SK-N-SH (cell line): ENCODE data around the gene RFT1. TPM values are rescaled to one million over a fixed set of nuclear protein-coding genes. Genes with fewer than 3 reads are reported as not detected.

ENCODE experiments used
- CTCF ChIA-PET: fragments of 300-600, 350-600 bp; formaldehyde crosslinking; extraction: SDS; loops from one replicate; lab custom pipeline; 2021; lab: Yijun Ruan, JAX
- POLR2A ChIA-PET: fragments of 350-600 bp; sonication (Branson Sonifier 250); formaldehyde crosslinking; extraction: SDS; loops from one replicate; lab custom pipeline; 2020; ENCODE audit warnings: antibody characterized with exemption, inconsistent platforms; lab: Yijun Ruan, JAX
- DNase-seq: peaks from one replicate; pipeline ENCODE4 v3.0.0; 2012
- H2AFZ ChIP-seq: fragments of 200-600 bp; sonication (generic); 2 replicates; pipeline ENCODE4 v1.8.1; 2016; ENCODE audit warnings: antibody characterized with exemption, mild to moderate bottlenecking, low read depth
- H3F3A ChIP-seq: fragments of 200-600 bp; sonication (generic); replicated peaks from 2 replicates; pipeline ENCODE3; 2016; ENCODE audit warnings: antibody characterized with exemption, mild to moderate bottlenecking; ENCODE audit not compliant: insufficient read depth
- H3K27ac ChIP-seq, 2 experiments: fragments of 200-500 bp in 1 of 2; fragments of 200-600 bp in 1 of 2; sonication (Bioruptor generic) in 1 of 2; sonication (generic), shearing (Covaris generic) in 1 of 2; 2 replicates each; pipeline versions ENCODE4 v1.5.1 to v1.6.1; 2014 to 2016; ENCODE audit warnings: low read depth in 2 of 2, inconsistent platforms in 1 of 2, low read length in 1 of 2, mild to moderate bottlenecking in 1 of 2, mixed read lengths in 1 of 2
- H3K27me3 ChIP-seq: fragments of 200-600 bp; sonication (generic), shearing (Covaris generic); 2 replicates; pipeline ENCODE4 v1.6.1; 2016; ENCODE audit warnings: mixed run types; ENCODE audit not compliant: insufficient read depth
- H3K36me3 ChIP-seq, 2 experiments: fragments of 200-500 bp in 1 of 2; fragments of 200-600 bp in 1 of 2; sonication (Bioruptor generic) in 1 of 2; sonication (generic) in 1 of 2; replicated peaks in 1 of 2; 2 replicates each; pipeline versions ENCODE3 to v1.5.1; 2014 to 2016; ENCODE audit warnings: low read length in 1 of 2, mild to moderate bottlenecking in 1 of 2; ENCODE audit not compliant: insufficient read depth in 2 of 2, control insufficient read depth in 1 of 2
- H3K4me1 ChIP-seq, 2 experiments: fragments of 200-500 bp in 1 of 2; fragments of 200-600 bp in 1 of 2; sonication (Bioruptor generic) in 1 of 2; sonication (generic), shearing (Covaris generic) in 1 of 2; 2 replicates each; pipeline versions ENCODE4 v1.5.1 to v1.6.1; 2014 to 2016; ENCODE audit warnings: low read depth in 1 of 2, low read length in 1 of 2, mixed run types in 1 of 2; ENCODE audit not compliant: insufficient read depth in 2 of 2, control insufficient read depth in 1 of 2
- H3K4me2 ChIP-seq: fragments of 200-600 bp; sonication (generic), shearing (Covaris generic); 2 replicates; pipeline ENCODE4 v1.6.1; 2017; ENCODE audit warnings: mixed run types
- H3K4me3 ChIP-seq, 2 experiments: fragments of 200-500 bp in 1 of 2; fragments of 200-600 bp in 1 of 2; sonication (Bioruptor generic) in 1 of 2; sonication (generic), shearing (Covaris generic) in 1 of 2; 2 replicates each; pipeline versions ENCODE4 v1.5.1 to v1.8.1; 2014 to 2016; ENCODE audit warnings: low read depth in 2 of 2, inconsistent platforms in 1 of 2, low read length in 1 of 2, mild to moderate bottlenecking in 1 of 2, mixed read lengths in 1 of 2, moderate library complexity in 1 of 2
- H3K79me2 ChIP-seq: fragments of 200-600 bp; sonication (generic); 2 replicates; pipeline ENCODE4 v1.8.1; 2017; ENCODE audit warnings: mild to moderate bottlenecking; ENCODE audit not compliant: insufficient read depth
- H3K9ac ChIP-seq: fragments of 200-600 bp; sonication (generic); 2 replicates; pipeline ENCODE4 v1.6.1; 2017; ENCODE audit warnings: mixed run types
- H3K9me2 ChIP-seq: fragments of 200-600 bp; sonication (generic); 2 replicates; pipeline ENCODE4 v1.6.1; 2017; ENCODE audit warnings: mixed run types
- H3K9me3 ChIP-seq: fragments of 200-600 bp; sonication (generic); 2 replicates; pipeline ENCODE4 v1.6.1; 2017; ENCODE audit warnings: mixed run types, mild to moderate bottlenecking, moderate library complexity
- H4K20me1 ChIP-seq: fragments of 200-600 bp; sonication (generic); 2 replicates; pipeline ENCODE4 v1.6.1; 2017; ENCODE audit warnings: mild to moderate bottlenecking, mixed run types; ENCODE audit not compliant: insufficient read depth
- EP300 ChIP-seq, 2 experiments: IDR thresholded peaks; 2 replicates each; pipeline versions ENCODE4 v1.4.0 to v1.6.1; 2012; ENCODE audit warnings: borderline replicate concordance in 1 of 2, low read depth in 1 of 2, low read length in 1 of 2
- EZH2phosphoT487 ChIP-seq: fragments of 200-600 bp; sonication (generic); IDR thresholded peaks from 2 replicates; pipeline ENCODE4 v1.6.1; 2017; ENCODE audit warnings: low read depth, mixed run types, mild to moderate bottlenecking, antibody characterized with exemption, moderate library complexity, borderline replicate concordance
- FOSL2 ChIP-seq: IDR thresholded peaks from 2 replicates; pipeline ENCODE4 v1.4.0; 2012; ENCODE audit warnings: low read depth, mild to moderate bottlenecking, moderate library complexity, borderline replicate concordance
- FOXJ3 ChIP-seq: sonication (generic); formaldehyde crosslinking; IDR thresholded peaks from 2 replicates; pipeline ENCODE4 v1.5.1; 2020; ENCODE audit warnings: mild to moderate bottlenecking, missing genetic modification reagents
- FOXM1 ChIP-seq: IDR thresholded peaks from 2 replicates; pipeline ENCODE4 v1.4.0; 2012; ENCODE audit warnings: low read depth, mild to moderate bottlenecking
- GABPA ChIP-seq: IDR thresholded peaks from 2 replicates; pipeline ENCODE4 v1.4.0; 2012; ENCODE audit warnings: low read depth, mild to moderate bottlenecking
- JUND ChIP-seq: IDR thresholded peaks from 2 replicates; pipeline ENCODE4 v1.4.0; 2012
- MAX ChIP-seq: IDR thresholded peaks from 2 replicates; pipeline ENCODE4 v1.4.0; 2012; ENCODE audit warnings: low read depth
- MXI1 ChIP-seq: IDR thresholded peaks from 2 replicates; pipeline ENCODE4 v1.6.1; 2012; ENCODE audit warnings: mild to moderate bottlenecking, low read depth, low read length, improper control_type of control experiment
- NRF1 ChIP-seq: IDR thresholded peaks from 2 replicates; pipeline ENCODE4 v1.6.1; 2012; ENCODE audit warnings: low read depth, mild to moderate bottlenecking, low read length
- PBX3 ChIP-seq: IDR thresholded peaks from 2 replicates; pipeline ENCODE4; 2012
- POLR2AphosphoS5 ChIP-seq: IDR thresholded peaks from 2 replicates; pipeline ENCODE4 v1.6.1; 2012; ENCODE audit warnings: low read depth, low read length
- RCOR1 ChIP-seq: fragments of 150-350 bp; IDR thresholded peaks from 2 replicates; pipeline ENCODE4 v1.6.1; 2017; ENCODE audit warnings: antibody characterized with exemption, low read length
- REST ChIP-seq: IDR thresholded peaks from 2 replicates; pipeline ENCODE4 v1.6.1; 2012; ENCODE audit warnings: mild to moderate bottlenecking, low read depth, low read length, moderate library complexity
- RFX5 ChIP-seq: IDR thresholded peaks from 2 replicates; pipeline ENCODE4 v1.6.1; 2012; ENCODE audit warnings: mild to moderate bottlenecking, improper control_type of control experiment, low read length
- RXRA ChIP-seq: IDR thresholded peaks from 2 replicates; pipeline ENCODE4 v1.4.0; 2012; ENCODE audit warnings: low read depth, mild to moderate bottlenecking, borderline replicate concordance
- SIN3A ChIP-seq: IDR thresholded peaks from 2 replicates; pipeline ENCODE4 v1.6.1; 2012; ENCODE audit warnings: low read depth, mild to moderate bottlenecking, low read length, moderate library complexity, borderline replicate concordance
- TCF12 ChIP-seq: IDR thresholded peaks from 2 replicates; pipeline ENCODE4 v1.4.0; 2012
- TEAD4 ChIP-seq: IDR thresholded peaks from 2 replicates; pipeline ENCODE4 v1.4.0; 2012; ENCODE audit warnings: mild to moderate bottlenecking, borderline replicate concordance; ENCODE audit not compliant: insufficient read depth
- USF2 ChIP-seq: fragments of 150-350 bp; IDR thresholded peaks from 2 replicates; pipeline ENCODE4 v1.6.1; 2017; ENCODE audit warnings: antibody characterized with exemption, low read length, low read depth, borderline replicate concordance
- WGBS: methylation state at CpG from one replicate; pipeline ENCODE4 v1.1.6; 2017; ENCODE audit warnings: low lambda C conversion rate; 5-methylcytosine and 5-hydroxymethylcytosine counted together
- polyA plus RNA-seq, 3 experiments: library from polyadenylated mRNA; depleted of rRNA; stranded (reverse); fragments of >200 nt; gene quantifications; 2 replicates each; pipeline ENCODE4 v1.2.3, GENCODE V29; 2012

The RFT1 gene
- polyA plus RNA-seq, 1 of the 3 experiments (the other 2 are of a cell fraction), result 13.8 TPM

GRCh38 chr3:53144862-53145712 is 14.9 kb upstream of the RFT1 start:
- ChIA-PET CTCF (interaction anchor here (4.4 to 7.5 kb wide), 2 partner anchors 12 to 51 kb away, joined by 30 to 49 read pairs; no protein-coding TSS in a partner anchor), POLR2A (no interaction called here)
- Histone ChIP-seq H2AFZ (no peak overlapping the region), H3K9ac (no peak overlapping the region), H3K27me3 (no peaks in the 10 kb centered on the region), H3K27ac (no peak overlapping the region), H3K4me2 (no peak overlapping the region), H3K9me2 (no peaks in the 10 kb centered on the region), H3K9me3 (no peaks in the 10 kb centered on the region), H3F3A (no peaks in the 10 kb centered on the region), H4K20me1 (no peaks in the 10 kb centered on the region), H3K79me2 (no peaks in the 10 kb centered on the region), H3K4me1 (no peaks in the 10 kb centered on the region; a peak in 2 of 4 replicates), H3K36me3 (no peaks in the 10 kb centered on the region), H3K4me3 (no peak overlapping the region)
- DNase-seq, result no peak
- TF ChIP-seq SIN3A (no peak), MXI1 (no peak), POLR2AphosphoS5 (no peak), MAX (no peak)
- 74% methylated on average over 10 of the region's 11 CpGs for WGBS

GRCh38 chr3:53144446-53144845 is 14.2 kb upstream of the RFT1 start:
- TF ChIP-seq FOSL2, result no peak
- no peak for TF ChIP-seq FOXM1
- TF ChIP-seq RCOR1, result no peak
- TF ChIP-seq EP300 (IDR thresholded peaks at IDR 0.05; ENCODE audit: borderline replicate concordance in 1 of 2, low read depth in 1 of 2, low read length in 1 of 2), result no peak
- TF ChIP-seq TCF12, result no peak
- no peak for TF ChIP-seq USF2
- TF ChIP-seq MXI1, result no peak
- TF ChIP-seq EZH2phosphoT487, result no peak
- no peak for TF ChIP-seq RFX5
- TF ChIP-seq SIN3A, result no peak
- TF ChIP-seq JUND, result no peak
- TF ChIP-seq MAX, result no peak
- TF ChIP-seq REST, result no peak
- TF ChIP-seq GABPA, result no peak
- no peak for TF ChIP-seq TEAD4
- no peak for TF ChIP-seq PBX3
- TF ChIP-seq FOXJ3 (CRISPR knock-in tag), result no peak
- TF ChIP-seq RXRA, result no peak
- TF ChIP-seq NRF1, result no peak
- Histone ChIP-seq H3K36me3 (no peaks in the 10 kb centered on the region), H3K9ac (no peak overlapping the region), H4K20me1 (no peaks in the 10 kb centered on the region), H2AFZ (no peak overlapping the region), H3K27me3 (no peaks in the 10 kb centered on the region), H3K27ac (no peak overlapping the region), H3F3A (no peaks in the 10 kb centered on the region), H3K4me3 (no peak overlapping the region), H3K79me2 (no peaks in the 10 kb centered on the region), H3K9me2 (no peaks in the 10 kb centered on the region), H3K9me3 (no peaks in the 10 kb centered on the region), H3K4me2 (no peak overlapping the region), H3K4me1 (no peaks in the 10 kb centered on the region; a peak in 1 of 4 replicates)
- POLR2A ChIA-PET, result no interaction called here
- DNase-seq, result no peak
- WGBS, result 89% methylated on average over 4 of the region's 4 CpGs
- CTCF ChIA-PET, result interaction anchor here (4.4 to 7.5 kb wide), 2 partner anchors 11 to 51 kb away, joined by 30 to 49 read pairs; no protein-coding TSS in a partner anchor
